HCT116 (cell line): ENCODE data around the gene BIN2.

Experiments
- CEBPB ChIP-seq: IDR thresholded peaks from 2 replicates; pipeline ENCODE4 v1.6.1; 2012; ENCODE audit warnings: low read depth
- EGR1 ChIP-seq: IDR thresholded peaks from 2 replicates; pipeline ENCODE4 v1.6.1; 2012; ENCODE audit warnings: low read depth
- ELF1 ChIP-seq: IDR thresholded peaks from 2 replicates; pipeline ENCODE4 v1.6.1; 2012; ENCODE audit warnings: low read depth, borderline replicate concordance
- EZH2 ChIP-seq: fragments of 200-600 bp; sonication (generic); IDR thresholded peaks from 2 replicates; pipeline ENCODE4 v1.6.1; 2017; ENCODE audit warnings: antibody characterized with exemption, mixed run types
- EZH2phosphoT487 ChIP-seq: fragments of 200-600 bp; IDR thresholded peaks from 2 replicates; pipeline ENCODE4 v1.6.1; 2018; ENCODE audit warnings: antibody characterized with exemption, borderline replicate concordance
- FOSL1 ChIP-seq: IDR thresholded peaks from 2 replicates; pipeline ENCODE4 v1.6.1; 2012; ENCODE audit warnings: low read depth
- MAX ChIP-seq: IDR thresholded peaks from 2 replicates; pipeline ENCODE4 v1.6.1; 2012
- POLR2A ChIP-seq: IDR thresholded peaks from 2 replicates; pipeline ENCODE4 v1.7.0; 2011; ENCODE audit warnings: borderline replicate concordance; ENCODE audit not compliant: insufficient read depth, insufficient read length; ENCODE audit errors: extremely low read depth
- POLR2AphosphoS5 ChIP-seq: IDR thresholded peaks from 2 replicates; pipeline ENCODE4 v1.6.1; 2011; ENCODE audit warnings: mild to moderate bottlenecking, low read depth, low read length, moderate library complexity
- RAD21 ChIP-seq: IDR thresholded peaks from 2 replicates; pipeline ENCODE4 v1.6.1; 2012; ENCODE audit warnings: low read depth, mild to moderate bottlenecking
- YY1 ChIP-seq: IDR thresholded peaks from 2 replicates; pipeline ENCODE4 v1.6.1; 2011; ENCODE audit warnings: low read length, low read depth, moderate library complexity, mild to moderate bottlenecking; ENCODE audit not compliant: insufficient replicate concordance; ENCODE audit errors: extremely low read depth
- ZFX ChIP-seq: fragments of 450-650 bp; IDR thresholded peaks from 2 replicates; pipeline ENCODE4 v1.6.1; 2017
- TF ChIP-seq, protein P1 (sequence below), 3 experiments: fragments of 200-600 bp in 1 of 3; sonication (generic) in 1 of 3; IDR thresholded peaks in 2 of 3; conservative IDR thresholded peaks in 1 of 3; 2 replicates each; pipeline ENCODE4 v1.5.1; 2012 to 2017; ENCODE audit warnings: low read depth in 2 of 3, low read length in 2 of 3, antibody characterized with exemption in 1 of 3, borderline replicate concordance in 1 of 3, control low read depth in 1 of 3, mild to moderate bottlenecking in 1 of 3, mixed read lengths in 1 of 3, mixed run types in 1 of 3, moderate library complexity in 1 of 3; ENCODE audit not compliant: insufficient read depth in 1 of 3
- TF ChIP-seq, protein P2 (sequence below): IDR thresholded peaks from 2 replicates; pipeline ENCODE4 v1.6.1; 2012; ENCODE audit warnings: low read depth

DNA sequence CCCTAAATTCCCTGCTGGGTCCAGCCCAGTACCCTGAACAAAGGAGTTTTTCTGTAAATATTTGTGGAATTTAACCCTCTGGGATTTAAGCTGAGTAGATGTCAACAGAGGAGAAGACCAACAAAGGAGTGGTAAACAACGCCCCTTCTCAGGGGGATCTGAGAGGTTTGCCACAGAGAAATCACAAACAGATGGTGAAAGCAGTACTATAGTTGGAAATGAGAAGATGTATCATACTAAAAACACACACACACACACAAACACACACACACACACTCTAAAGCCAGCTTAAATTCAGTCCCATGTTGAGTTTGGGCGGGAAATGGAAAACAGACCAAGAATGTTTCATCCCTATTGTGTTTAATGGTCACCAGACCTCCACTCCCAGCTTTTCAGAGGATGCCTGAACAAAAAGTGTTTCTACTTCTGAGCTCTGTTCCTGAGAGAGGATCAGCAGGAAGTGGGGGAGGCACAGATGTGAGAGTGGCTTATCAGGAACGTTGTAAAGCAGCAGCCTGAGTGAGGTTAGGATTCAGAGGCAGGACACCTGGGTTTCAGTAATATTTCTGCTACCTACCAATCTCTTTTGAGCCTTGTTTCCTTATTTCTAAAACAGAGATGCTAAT, 3.2 kb downstream of the BIN2 start:
- TF ChIP-seq POLR2A (no peak), EZH2 (no peak), EGR1 (no peak), ZFX (no peak), FOSL1 (no peak), YY1 (no peak), POLR2AphosphoS5 (no peak), RAD21 (no peak), CEBPB (no peak), MAX (no peak), ELF1 (no peak), EZH2phosphoT487 (no peak)
- TF ChIP-seq, protein P1, sequence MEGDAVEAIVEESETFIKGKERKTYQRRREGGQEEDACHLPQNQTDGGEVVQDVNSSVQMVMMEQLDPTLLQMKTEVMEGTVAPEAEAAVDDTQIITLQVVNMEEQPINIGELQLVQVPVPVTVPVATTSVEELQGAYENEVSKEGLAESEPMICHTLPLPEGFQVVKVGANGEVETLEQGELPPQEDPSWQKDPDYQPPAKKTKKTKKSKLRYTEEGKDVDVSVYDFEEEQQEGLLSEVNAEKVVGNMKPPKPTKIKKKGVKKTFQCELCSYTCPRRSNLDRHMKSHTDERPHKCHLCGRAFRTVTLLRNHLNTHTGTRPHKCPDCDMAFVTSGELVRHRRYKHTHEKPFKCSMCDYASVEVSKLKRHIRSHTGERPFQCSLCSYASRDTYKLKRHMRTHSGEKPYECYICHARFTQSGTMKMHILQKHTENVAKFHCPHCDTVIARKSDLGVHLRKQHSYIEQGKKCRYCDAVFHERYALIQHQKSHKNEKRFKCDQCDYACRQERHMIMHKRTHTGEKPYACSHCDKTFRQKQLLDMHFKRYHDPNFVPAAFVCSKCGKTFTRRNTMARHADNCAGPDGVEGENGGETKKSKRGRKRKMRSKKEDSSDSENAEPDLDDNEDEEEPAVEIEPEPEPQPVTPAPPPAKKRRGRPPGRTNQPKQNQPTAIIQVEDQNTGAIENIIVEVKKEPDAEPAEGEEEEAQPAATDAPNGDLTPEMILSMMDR (IDR thresholded peaks at IDR 0.05 in 2 of 3, conservative IDR thresholded peaks at IDR 0.05 in 1 of 3; ENCODE audit: borderline replicate concordance in 1 of 3, insufficient read depth in 1 of 3, low read depth in 2 of 3, low read length in 2 of 3): no peak
- TF ChIP-seq, protein P2, sequence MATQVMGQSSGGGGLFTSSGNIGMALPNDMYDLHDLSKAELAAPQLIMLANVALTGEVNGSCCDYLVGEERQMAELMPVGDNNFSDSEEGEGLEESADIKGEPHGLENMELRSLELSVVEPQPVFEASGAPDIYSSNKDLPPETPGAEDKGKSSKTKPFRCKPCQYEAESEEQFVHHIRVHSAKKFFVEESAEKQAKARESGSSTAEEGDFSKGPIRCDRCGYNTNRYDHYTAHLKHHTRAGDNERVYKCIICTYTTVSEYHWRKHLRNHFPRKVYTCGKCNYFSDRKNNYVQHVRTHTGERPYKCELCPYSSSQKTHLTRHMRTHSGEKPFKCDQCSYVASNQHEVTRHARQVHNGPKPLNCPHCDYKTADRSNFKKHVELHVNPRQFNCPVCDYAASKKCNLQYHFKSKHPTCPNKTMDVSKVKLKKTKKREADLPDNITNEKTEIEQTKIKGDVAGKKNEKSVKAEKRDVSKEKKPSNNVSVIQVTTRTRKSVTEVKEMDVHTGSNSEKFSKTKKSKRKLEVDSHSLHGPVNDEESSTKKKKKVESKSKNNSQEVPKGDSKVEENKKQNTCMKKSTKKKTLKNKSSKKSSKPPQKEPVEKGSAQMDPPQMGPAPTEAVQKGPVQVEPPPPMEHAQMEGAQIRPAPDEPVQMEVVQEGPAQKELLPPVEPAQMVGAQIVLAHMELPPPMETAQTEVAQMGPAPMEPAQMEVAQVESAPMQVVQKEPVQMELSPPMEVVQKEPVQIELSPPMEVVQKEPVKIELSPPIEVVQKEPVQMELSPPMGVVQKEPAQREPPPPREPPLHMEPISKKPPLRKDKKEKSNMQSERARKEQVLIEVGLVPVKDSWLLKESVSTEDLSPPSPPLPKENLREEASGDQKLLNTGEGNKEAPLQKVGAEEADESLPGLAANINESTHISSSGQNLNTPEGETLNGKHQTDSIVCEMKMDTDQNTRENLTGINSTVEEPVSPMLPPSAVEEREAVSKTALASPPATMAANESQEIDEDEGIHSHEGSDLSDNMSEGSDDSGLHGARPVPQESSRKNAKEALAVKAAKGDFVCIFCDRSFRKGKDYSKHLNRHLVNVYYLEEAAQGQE: no peak
